ENCODE measurements around the gene MRPL11. TPM values are rescaled to one million over a fixed set of nuclear protein-coding genes. Genes with fewer than 3 reads are reported as not detected.
"Not testable (repeated sequence)": the region's sequence is repeated elsewhere in the genome, so short reads cannot be mapped to it uniquely, and the experiment has no call there.

Gene MRPL11
- total and polyA plus RNA-seq, 2 donors (not counting 1 experiment from before 2014, with no cell fraction given) = 32.7 to 35.7 TPM

- peak overlapping the region; percentile 95 for H2AFZ ChIP-seq (ENCODE audit: low read length)
- H4K20me1 ChIP-seq (ENCODE audit: control insufficient read depth, extremely low read depth, insufficient read depth, low read length) = no peaks in the 10 kb centered on the region
- H3K9me3 ChIP-seq (ENCODE audit: control insufficient read depth, insufficient read depth, low read depth, low read length) = no peaks in the 10 kb centered on the region
- peaks cover 6% of the 10 kb centered on the region for H3K4me1 ChIP-seq (ENCODE audit: control insufficient read depth, extremely low read depth, insufficient read depth, low read length)
- peaks cover 16% of the 10 kb centered on the region for H3K36me3 ChIP-seq (ENCODE audit: control insufficient read depth, insufficient read depth, low read length)
- peaks cover 4% of the 10 kb centered on the region for H3K79me2 ChIP-seq (ENCODE audit: control insufficient read depth, insufficient read depth, low read length)
- TF ChIP-seq CTCF (conservative IDR thresholded peaks at IDR 0.05 in 1 of 2, IDR thresholded peaks at IDR 0.05 in 1 of 2; ENCODE audit: low read depth in 1 of 2, low read length in 2 of 2) (no peak), EZH2 (IDR thresholded peaks at IDR 0.05; ENCODE audit: low read length, missing control alignments) (no peak)
- peak overlapping the region; percentile 86 for H3K4me2 ChIP-seq (ENCODE audit: extremely low read depth, insufficient read depth, low read length)
- DNase-seq (ENCODE audit: low read depth in 2 of 2) = peak in 1 of 2 donors; percentile 7
- peak overlapping the region; percentile 76 to 95 (median 87) for H3K4me3 ChIP-seq (replicated peaks in 1 of 4; ENCODE audit: control extremely low read depth in 1 of 4, insufficient read depth in 1 of 4, low read depth in 3 of 4, low read length in 4 of 4)
- H3K9ac ChIP-seq (ENCODE audit: insufficient read depth, low read length) = peak overlapping the region; percentile 85
- no peaks in the 10 kb centered on the region for H3K27me3 ChIP-seq (ENCODE audit: control insufficient read depth, insufficient read depth, low read length)
- H3K27ac ChIP-seq (ENCODE audit: insufficient read depth, low read length) = peak overlapping the region; percentile 75
These were observed 607 bp downstream of the MRPL11 start for GRCh38 chr11:66437979-66438503.

GRCh38 chr11:66432597-66432996 lies 6.1 kb downstream of the MRPL11 start:
- no peak overlapping the region for H2AFZ ChIP-seq (ENCODE audit: low read length)
- H3K4me1 ChIP-seq (ENCODE audit: control insufficient read depth, extremely low read depth, insufficient read depth, low read length) = no peaks in the 10 kb centered on the region
- H3K27me3 ChIP-seq (ENCODE audit: control insufficient read depth, insufficient read depth, low read length) = no peaks in the 10 kb centered on the region
- H3K4me2 ChIP-seq (ENCODE audit: extremely low read depth, insufficient read depth, low read length) = no peak overlapping the region
- H3K79me2 ChIP-seq (ENCODE audit: control insufficient read depth, insufficient read depth, low read length) = no peaks in the 10 kb centered on the region
- H3K4me3 ChIP-seq (replicated peaks in 1 of 4; ENCODE audit: control extremely low read depth in 1 of 4, insufficient read depth in 1 of 4, low read depth in 3 of 4, low read length in 4 of 4) = no peak overlapping the region
- DNase-seq (ENCODE audit: low read depth in 2 of 2) = no peak
- peaks cover 16% of the 10 kb centered on the region for H3K36me3 ChIP-seq (ENCODE audit: control insufficient read depth, insufficient read depth, low read length)
- H4K20me1 ChIP-seq (ENCODE audit: control insufficient read depth, extremely low read depth, insufficient read depth, low read length) = no peaks in the 10 kb centered on the region
- TF ChIP-seq EZH2 (IDR thresholded peaks at IDR 0.05; ENCODE audit: low read length, missing control alignments) (no peak), CTCF (conservative IDR thresholded peaks at IDR 0.05 in 1 of 2, IDR thresholded peaks at IDR 0.05 in 1 of 2; ENCODE audit: low read depth in 1 of 2, low read length in 2 of 2) (no peak)
- no peak overlapping the region for H3K9ac ChIP-seq (ENCODE audit: insufficient read depth, low read length)
- no peaks in the 10 kb centered on the region for H3K9me3 ChIP-seq (ENCODE audit: control insufficient read depth, insufficient read depth, low read depth, low read length)
- H3K27ac ChIP-seq (ENCODE audit: insufficient read depth, low read length) = no peak overlapping the region

- not testable (repeated sequence) for H4K20me1 ChIP-seq (ENCODE audit: control insufficient read depth, extremely low read depth, insufficient read depth, low read length); H3K9ac ChIP-seq (ENCODE audit: insufficient read depth, low read length); H3K79me2 ChIP-seq (ENCODE audit: control insufficient read depth, insufficient read depth, low read length); H3K27ac ChIP-seq (ENCODE audit: insufficient read depth, low read length); H3K4me1 ChIP-seq (ENCODE audit: control insufficient read depth, extremely low read depth, insufficient read depth, low read length); DNase-seq (ENCODE audit: low read depth in 2 of 2); H3K4me2 ChIP-seq (ENCODE audit: extremely low read depth, insufficient read depth, low read length); H3K9me3 ChIP-seq (ENCODE audit: control insufficient read depth, insufficient read depth, low read depth, low read length); H3K4me3 ChIP-seq (replicated peaks in 1 of 4; ENCODE audit: control extremely low read depth in 1 of 4, insufficient read depth in 1 of 4, low read depth in 3 of 4, low read length in 4 of 4); H3K27me3 ChIP-seq (ENCODE audit: control insufficient read depth, insufficient read depth, low read length); H2AFZ ChIP-seq (ENCODE audit: low read length)
- H3K36me3 ChIP-seq (ENCODE audit: control insufficient read depth, insufficient read depth, low read length) = peaks cover 13% of the 10 kb centered on the region
These were observed 6.7 kb downstream of the MRPL11 start for GRCh38 chr11:66431871-66432329.

GRCh38 chr11:66431287-66431686 lies 7.4 kb downstream of the MRPL11 start:
- DNase-seq (ENCODE audit: low read depth in 2 of 2); H3K27ac ChIP-seq (ENCODE audit: insufficient read depth, low read length); H3K27me3 ChIP-seq (ENCODE audit: control insufficient read depth, insufficient read depth, low read length); H3K79me2 ChIP-seq (ENCODE audit: control insufficient read depth, insufficient read depth, low read length); H2AFZ ChIP-seq (ENCODE audit: low read length); H3K9ac ChIP-seq (ENCODE audit: insufficient read depth, low read length); H3K4me1 ChIP-seq (ENCODE audit: control insufficient read depth, extremely low read depth, insufficient read depth, low read length); H3K4me3 ChIP-seq (replicated peaks in 1 of 4; ENCODE audit: control extremely low read depth in 1 of 4, insufficient read depth in 1 of 4, low read depth in 3 of 4, low read length in 4 of 4); H4K20me1 ChIP-seq (ENCODE audit: control insufficient read depth, extremely low read depth, insufficient read depth, low read length); H3K4me2 ChIP-seq (ENCODE audit: extremely low read depth, insufficient read depth, low read length); H3K36me3 ChIP-seq (ENCODE audit: control insufficient read depth, insufficient read depth, low read length); H3K9me3 ChIP-seq (ENCODE audit: control insufficient read depth, insufficient read depth, low read depth, low read length): not testable (repeated sequence)

Data from fibroblast of lung (primary cell).